Peyer's patch (tissue), 4 donors: Measurements from ENCODE around the gene ZNF644. TPM values are rescaled to one million over a fixed set of nuclear protein-coding genes. Genes with fewer than 3 reads are reported as not detected.
A peak's percentile ranks its signal among the peaks of the same experiment; 100 is the strongest.

Experiments
- DNase-seq, 3 donors: peaks; one replicate each; pipeline ENCODE4 v3.0.0-alpha.2; 2017 to 2019
- H3K27ac ChIP-seq, 4 donors: fragments of 200-600 bp; sonication (generic); one replicate each; pipeline ENCODE4 v1.5.1; 2016 to 2019
- H3K27me3 ChIP-seq, 2 donors: fragments of 200-600 bp; sonication (generic); one replicate each; pipeline ENCODE4 v1.5.1; 2019
- H3K36me3 ChIP-seq, 3 donors: fragments of 200-600 bp; sonication (generic); one replicate each; pipeline ENCODE4 v1.5.1; 2016 to 2019
- H3K4me1 ChIP-seq, 4 donors: fragments of 200-600 bp; sonication (generic); one replicate each; pipeline ENCODE4 v1.5.1; 2016 to 2019
- H3K4me3 ChIP-seq, 4 donors: fragments of 200-600 bp; sonication (generic); 1 replicate in 3 of 4; 2 replicates in 1 of 4; pipeline ENCODE4 v1.5.1; 2016 to 2019; ENCODE audit warnings: mild to moderate bottlenecking in 1 of 4
- H3K9me3 ChIP-seq, 4 donors: fragments of 200-600 bp; sonication (generic); one replicate each; pipeline ENCODE4 v1.5.1; 2016 to 2019; ENCODE audit warnings: mild to moderate bottlenecking in 1 of 4
- POLR2A ChIP-seq, 2 donors: fragments of 450-650 bp; IDR thresholded peaks; one replicate each; pipeline ENCODE4 v1.5.1; 2017; ENCODE audit warnings: antibody characterized with exemption in 2 of 2, mild to moderate bottlenecking in 2 of 2, moderate library complexity in 2 of 2
- total RNA-seq, 4 donors: library from RNA; depleted of rRNA; stranded (reverse); fragments of >200 nt; gene quantifications; one replicate each; pipeline ENCODE4 v1.1.0, GENCODE V29; 2016
- TF ChIP-seq, protein P1 (sequence below), 6 experiments: fragments of 450-650 bp in 4 of 6; fragments of 200-600 bp in 2 of 6; sonication (generic) in 1 of 6; IDR thresholded peaks; one replicate each; pipeline ENCODE4 v1.5.1; 2017 to 2019; ENCODE audit warnings: antibody characterized with exemption in 6 of 6, mild to moderate bottlenecking in 3 of 6, moderate library complexity in 1 of 6

ZNF644 gene
- total RNA-seq, 4 donors from 2014 or later: 46.5 to 111 (median 62.4) TPM

- H3K27me3 ChIP-seq: no peaks in the 10 kb centered on the region
- DNase-seq: no peak
- H3K36me3 ChIP-seq: no peaks in the 10 kb centered on the region
- H3K4me1 ChIP-seq: peaks cover 0 to 23% (median 0%) of the 10 kb centered on the region in 4 donors
- TF ChIP-seq, protein P1, sequence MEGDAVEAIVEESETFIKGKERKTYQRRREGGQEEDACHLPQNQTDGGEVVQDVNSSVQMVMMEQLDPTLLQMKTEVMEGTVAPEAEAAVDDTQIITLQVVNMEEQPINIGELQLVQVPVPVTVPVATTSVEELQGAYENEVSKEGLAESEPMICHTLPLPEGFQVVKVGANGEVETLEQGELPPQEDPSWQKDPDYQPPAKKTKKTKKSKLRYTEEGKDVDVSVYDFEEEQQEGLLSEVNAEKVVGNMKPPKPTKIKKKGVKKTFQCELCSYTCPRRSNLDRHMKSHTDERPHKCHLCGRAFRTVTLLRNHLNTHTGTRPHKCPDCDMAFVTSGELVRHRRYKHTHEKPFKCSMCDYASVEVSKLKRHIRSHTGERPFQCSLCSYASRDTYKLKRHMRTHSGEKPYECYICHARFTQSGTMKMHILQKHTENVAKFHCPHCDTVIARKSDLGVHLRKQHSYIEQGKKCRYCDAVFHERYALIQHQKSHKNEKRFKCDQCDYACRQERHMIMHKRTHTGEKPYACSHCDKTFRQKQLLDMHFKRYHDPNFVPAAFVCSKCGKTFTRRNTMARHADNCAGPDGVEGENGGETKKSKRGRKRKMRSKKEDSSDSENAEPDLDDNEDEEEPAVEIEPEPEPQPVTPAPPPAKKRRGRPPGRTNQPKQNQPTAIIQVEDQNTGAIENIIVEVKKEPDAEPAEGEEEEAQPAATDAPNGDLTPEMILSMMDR (IDR thresholded peaks at IDR 0.05): no peak
- no peak for TF ChIP-seq POLR2A (IDR thresholded peaks at IDR 0.05)
- no peaks in the 10 kb centered on the region for H3K9me3 ChIP-seq
- H3K4me3 ChIP-seq: no peak overlapping the region
- no peak overlapping the region for H3K27ac ChIP-seq
Measured at GRCh38 chr1:91012196-91012595, 9.6 kb downstream of the ZNF644 start.

- no peaks in the 10 kb centered on the region for H3K9me3 ChIP-seq
- H3K4me3 ChIP-seq: no peak overlapping the region
- TF ChIP-seq POLR2A (IDR thresholded peaks at IDR 0.05): no peak
- TF ChIP-seq, protein P1 (IDR thresholded peaks at IDR 0.05): no peak
- no peaks in the 10 kb centered on the region for H3K27me3 ChIP-seq
- H3K4me1 ChIP-seq: peaks cover 0 to 20% (median 0%) of the 10 kb centered on the region in 4 donors
- H3K36me3 ChIP-seq: no peaks in the 10 kb centered on the region
- DNase-seq: no peak
- H3K27ac ChIP-seq: no peak overlapping the region
Measured at GRCh38 chr1:91011726-91012125, 10.1 kb downstream of the ZNF644 start.

- no peak for TF ChIP-seq POLR2A (IDR thresholded peaks at IDR 0.05)
- TF ChIP-seq, protein P1 (IDR thresholded peaks at IDR 0.05): peak in 1 of 6 experiments; percentile 21
- H3K27ac ChIP-seq: no peak overlapping the region
Measured at GRCh38 chr1:91007827-91008226, 14.0 kb downstream of the ZNF644 start.

DNA sequence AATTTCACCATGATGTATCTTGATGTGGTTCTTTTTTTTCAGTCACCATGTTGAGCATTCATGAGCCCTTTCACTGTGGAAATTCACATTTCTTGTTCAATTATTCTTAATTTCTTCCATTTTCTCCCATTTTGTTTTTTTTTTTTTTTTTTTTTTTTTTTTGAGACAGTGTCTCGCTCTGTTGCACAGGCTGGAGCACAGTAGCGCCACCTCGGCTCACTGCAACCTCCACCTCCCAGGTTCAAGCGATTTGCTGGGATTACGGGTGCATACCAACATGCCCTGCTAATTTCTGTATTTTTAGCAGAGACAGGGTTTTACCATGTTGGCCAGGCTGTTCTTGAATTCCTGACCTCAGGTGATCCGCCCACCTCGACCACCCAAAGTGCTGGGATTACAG lies 14.7 kb downstream of the ZNF644 start:
- no peak overlapping the region for H3K27ac ChIP-seq
- DNase-seq: no peak
- H3K9me3 ChIP-seq: no peaks in the 10 kb centered on the region
- no peak for TF ChIP-seq POLR2A (IDR thresholded peaks at IDR 0.05)
- TF ChIP-seq, protein P1 (IDR thresholded peaks at IDR 0.05): no peak
- no peaks in the 10 kb centered on the region for H3K36me3 ChIP-seq
- H3K27me3 ChIP-seq: no peaks in the 10 kb centered on the region
- peaks cover 0 to 5% (median 0%) of the 10 kb centered on the region in 4 donors for H3K4me1 ChIP-seq
- H3K4me3 ChIP-seq: no peak overlapping the region

More at GRCh38 chr1:91007827-91008226, 14.0 kb downstream of the ZNF644 start:
- Histone ChIP-seq H3K4me1 (peaks cover 0 to 11% (median 0%) of the 10 kb centered on the region in 4 donors), H3K36me3 (no peaks in the 10 kb centered on the region), H3K9me3 (no peaks in the 10 kb centered on the region), H3K4me3 (no peak overlapping the region), H3K27me3 (no peaks in the 10 kb centered on the region)
- no peak for DNase-seq

DNA sequence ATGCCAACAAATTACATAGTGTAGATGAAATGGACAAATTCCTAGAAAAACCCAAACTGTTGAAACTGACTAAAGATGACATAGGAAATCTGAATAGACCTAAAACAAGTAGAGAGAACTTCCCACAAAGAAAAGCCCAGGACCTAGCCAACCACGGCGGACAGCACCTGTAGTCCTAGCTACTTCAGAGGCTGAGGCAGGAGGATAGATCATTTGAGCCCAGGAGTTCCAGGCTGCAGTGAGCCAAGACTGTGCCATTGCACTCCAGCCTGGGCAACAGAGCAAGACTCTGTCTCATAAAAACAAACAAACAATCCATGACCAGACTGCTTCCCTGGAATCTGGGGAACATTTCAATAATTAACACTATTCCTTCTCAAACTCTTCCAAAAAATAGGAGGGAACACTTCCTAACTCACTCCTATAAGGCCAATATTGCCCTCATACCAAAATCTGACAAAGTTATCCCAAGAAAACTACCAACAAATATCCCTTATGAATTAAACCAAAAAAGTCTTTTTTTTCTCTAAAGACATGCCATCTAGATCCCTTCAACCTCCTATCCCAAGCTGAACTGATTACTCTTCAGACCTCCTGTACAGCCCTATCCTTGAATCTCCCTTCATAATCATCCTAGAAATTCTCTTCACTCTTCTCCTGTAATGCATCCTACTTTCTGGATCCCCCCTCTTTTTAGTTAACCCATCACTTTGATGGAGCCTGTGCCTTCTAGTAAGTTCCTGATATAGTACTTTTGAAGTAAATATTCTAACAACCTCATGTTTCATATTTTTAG lies 15.5 kb downstream of the ZNF644 start:
- TF ChIP-seq, protein P1 (IDR thresholded peaks at IDR 0.05): no peak
- no peak for TF ChIP-seq POLR2A (IDR thresholded peaks at IDR 0.05)
- no peak for DNase-seq
- H3K4me1 ChIP-seq: no peaks in the 10 kb centered on the region
- no peak overlapping the region for H3K4me3 ChIP-seq
- no peaks in the 10 kb centered on the region for H3K27me3 ChIP-seq
- no peak overlapping the region for H3K27ac ChIP-seq
- no peaks in the 10 kb centered on the region for H3K9me3 ChIP-seq
- H3K36me3 ChIP-seq: no peaks in the 10 kb centered on the region
